Smooth muscle cell (in vitro differentiated cells): ENCODE results near the gene PCLO. TPM values are rescaled to one million over a fixed set of nuclear protein-coding genes. Genes with fewer than 3 reads are reported as not detected.

Experiments
- DNase-seq: peaks from one replicate; lab custom pipeline; 2025; ENCODE audit not compliant: unreplicated experiment; lab: John Stamatoyannopoulos, UW
- H2AFZ ChIP-seq: fragments of 200-600 bp; sonication (generic); 2 replicates; pipeline ENCODE4 v1.6.0; 2016; ENCODE audit warnings: antibody characterized with exemption, low read depth, mild to moderate bottlenecking
- H3F3A ChIP-seq: fragments of 200-600 bp; sonication (generic); 2 replicates; pipeline ENCODE4 v1.6.0; 2017; ENCODE audit warnings: antibody characterized with exemption, low read depth
- H3K27ac ChIP-seq: fragments of 200-600 bp; sonication (generic); 2 replicates; pipeline ENCODE4 v1.5.1; 2016; ENCODE audit warnings: low read depth, mild to moderate bottlenecking
- H3K27me3 ChIP-seq: fragments of 200-600 bp; sonication (generic); 2 replicates; pipeline ENCODE4 v1.6.1; 2016; ENCODE audit warnings: low read depth, mild to moderate bottlenecking
- H3K36me3 ChIP-seq: fragments of 200-600 bp; sonication (generic); 2 replicates; pipeline ENCODE4 v1.5.1; 2016; ENCODE audit warnings: low read depth
- H3K4me1 ChIP-seq: fragments of 200-600 bp; sonication (generic); 2 replicates; pipeline ENCODE4 v1.5.1; 2016; ENCODE audit warnings: low read depth
- H3K4me2 ChIP-seq: fragments of 200-600 bp; sonication (generic); 2 replicates; pipeline ENCODE4 v1.6.0; 2016; ENCODE audit warnings: mild to moderate bottlenecking
- H3K4me3 ChIP-seq: fragments of 200-600 bp; sonication (generic); 2 replicates; pipeline ENCODE4 v1.5.1; 2016; ENCODE audit warnings: mild to moderate bottlenecking
- H3K79me2 ChIP-seq: fragments of 200-600 bp; sonication (generic); 2 replicates; pipeline ENCODE4 v1.6.0; 2016; ENCODE audit warnings: low read depth, mild to moderate bottlenecking
- H3K9ac ChIP-seq: fragments of 200-600 bp; sonication (generic); 2 replicates; pipeline ENCODE4 v1.6.0; 2016; ENCODE audit warnings: low read depth
- H3K9me3 ChIP-seq: fragments of 200-600 bp; sonication (generic); replicated peaks from 2 replicates; pipeline ENCODE4 v1.5.1; 2016; ENCODE audit warnings: low read depth
- H4K20me1 ChIP-seq: fragments of 200-600 bp; sonication (generic); 2 replicates; pipeline ENCODE4 v1.6.0; 2016; ENCODE audit warnings: low read depth
- CTCF ChIP-seq: fragments of 200-600 bp; sonication (generic); IDR thresholded peaks from 2 replicates; pipeline ENCODE4 v1.5.1; 2017; ENCODE audit warnings: borderline replicate concordance, mild to moderate bottlenecking, antibody characterized with exemption; ENCODE audit not compliant: insufficient read depth, poor library complexity, severe bottlenecking
- WGBS: methylation state at CpG from one replicate; pipeline ENCODE4 v1.1.7; 2016; ENCODE audit warnings: low lambda C conversion rate; 5-methylcytosine and 5-hydroxymethylcytosine counted together
- polyA plus RNA-seq: library from polyadenylated mRNA; unstranded; fragments of >200 nt; fragmentation: Nextera tagmentation; extraction: Ambion mirVana; gene quantifications from 2 replicates; pipeline ENCODE4 v1.2.1, GENCODE V29; 2016
- total RNA-seq: library from RNA; depleted of rRNA; stranded (reverse); fragments of >200 nt; gene quantifications from 2 replicates; pipeline ENCODE4 v1.2.3, GENCODE V29; 2014

Gene PCLO
- total and polyA plus RNA-seq, 2 experiments from 2014 or later: 0.42 to 1.9 TPM

GRCh38 chr7:83178066-83178465 is 15.4 kb upstream of the PCLO start:
- Histone ChIP-seq H3K36me3 (no peaks in the 10 kb centered on the region), H2AFZ (no peak overlapping the region), H3F3A (no peaks in the 10 kb centered on the region), H3K4me3 (no peak overlapping the region), H3K4me1 (no peaks in the 10 kb centered on the region), H3K27me3 (no peaks in the 10 kb centered on the region), H3K27ac (no peak overlapping the region), H4K20me1 (no peaks in the 10 kb centered on the region), H3K4me2 (no peak overlapping the region), H3K9ac (no peak overlapping the region), H3K9me3 (no peaks in the 10 kb centered on the region), H3K79me2 (no peaks in the 10 kb centered on the region)
- DNase-seq: no peak
- WGBS: 85% methylated on average over 4 of the region's 4 CpGs
- no peak for TF ChIP-seq CTCF

- no peak for DNase-seq
- Histone ChIP-seq H3K79me2 (no peaks in the 10 kb centered on the region), H3K36me3 (no peaks in the 10 kb centered on the region), H2AFZ (no peak overlapping the region), H3K4me3 (no peak overlapping the region), H3K4me1 (no peaks in the 10 kb centered on the region), H4K20me1 (no peaks in the 10 kb centered on the region), H3K27me3 (no peaks in the 10 kb centered on the region), H3K9ac (no peak overlapping the region), H3K4me2 (no peak overlapping the region), H3F3A (no peaks in the 10 kb centered on the region), H3K27ac (no peak overlapping the region), H3K9me3 (no peaks in the 10 kb centered on the region)
- TF ChIP-seq CTCF: no peak
Measured at GRCh38 chr7:83173664-83174063, 11.0 kb upstream of the PCLO start.

GRCh38 chr7:83166781-83167180 is 4.1 kb upstream of the PCLO start:
- Histone ChIP-seq H3K79me2 (no peaks in the 10 kb centered on the region), H3K4me3 (no peak overlapping the region), H3K4me1 (peaks cover under 1% of the 10 kb centered on the region), H3F3A (no peaks in the 10 kb centered on the region), H3K9me3 (no peaks in the 10 kb centered on the region), H2AFZ (no peak overlapping the region), H3K4me2 (no peak overlapping the region), H3K27me3 (peaks cover 7% of the 10 kb centered on the region), H4K20me1 (no peaks in the 10 kb centered on the region), H3K9ac (no peak overlapping the region), H3K27ac (no peak overlapping the region), H3K36me3 (no peaks in the 10 kb centered on the region)
- TF ChIP-seq CTCF: no peak
- WGBS: 100% methylated on average over 1 of the region's 1 CpG
- DNase-seq: no peak

- Histone ChIP-seq H3K36me3 (no peaks in the 10 kb centered on the region), H3K4me2 (peak overlapping the region; percentile 98), H2AFZ (peak overlapping the region; percentile 91), H3K4me3 (peak overlapping the region; percentile 74), H4K20me1 (no peaks in the 10 kb centered on the region), H3K4me1 (peaks cover 10% of the 10 kb centered on the region), H3F3A (peaks cover 4% of the 10 kb centered on the region), H3K27ac (no peak overlapping the region), H3K9ac (no peak overlapping the region), H3K9me3 (no peaks in the 10 kb centered on the region), H3K79me2 (no peaks in the 10 kb centered on the region), H3K27me3 (peaks cover 9% of the 10 kb centered on the region)
- no peak for TF ChIP-seq CTCF
- no peak for DNase-seq
- 5% methylated on average over 17 of the region's 17 CpGs for WGBS
Measured at GRCh38 chr7:83161899-83162401, 734 bp downstream of the PCLO start.
